Limb (tissue), 2 donors: ENCODE measurements around the gene CDK17.
"Not testable (repeated sequence)": the region's sequence is repeated elsewhere in the genome, so short reads cannot be mapped to it uniquely, and the experiment has no call there.

Experiments
- DNase-seq, 2 donors: peaks; one replicate each; pipeline ENCODE4 v3.0.0-alpha.2; 2016; ENCODE audit errors: extremely low spot score in 2 of 2

CDK17 gene

DNA sequence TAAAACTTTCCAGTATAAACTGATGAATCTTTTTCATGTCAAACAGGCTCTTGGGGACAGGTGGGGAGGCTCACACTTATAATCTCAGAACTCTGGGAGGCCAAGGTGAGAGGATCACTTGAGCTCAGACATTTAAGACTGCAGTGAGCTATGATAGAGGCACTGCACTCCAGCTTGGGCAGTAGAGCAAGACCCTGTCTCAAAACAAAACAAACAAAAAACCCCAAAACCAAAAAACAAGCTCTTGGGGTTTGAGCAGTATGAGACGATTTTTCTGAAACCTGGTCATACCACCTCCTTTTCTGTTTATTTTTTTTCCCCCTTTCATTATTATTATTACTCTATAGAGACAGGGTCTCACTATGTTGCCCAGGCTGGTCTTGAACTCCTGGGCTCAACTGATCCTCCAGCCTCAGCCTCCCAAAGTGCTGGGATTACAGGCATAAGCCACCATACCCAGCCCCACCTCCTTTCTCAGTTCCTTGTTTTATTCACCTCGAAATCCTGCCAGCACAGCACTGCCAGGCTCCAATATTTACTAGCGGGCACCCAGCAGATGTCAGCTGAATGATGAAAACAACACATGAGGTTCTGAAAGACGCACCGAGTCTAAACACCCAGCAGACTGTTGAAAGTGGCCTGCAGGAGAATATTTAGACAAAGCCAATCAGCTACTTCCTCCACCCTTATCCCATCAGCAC lies 19.5 kb upstream of the CDK17 start:
- DNase-seq, result no peak

DNA sequence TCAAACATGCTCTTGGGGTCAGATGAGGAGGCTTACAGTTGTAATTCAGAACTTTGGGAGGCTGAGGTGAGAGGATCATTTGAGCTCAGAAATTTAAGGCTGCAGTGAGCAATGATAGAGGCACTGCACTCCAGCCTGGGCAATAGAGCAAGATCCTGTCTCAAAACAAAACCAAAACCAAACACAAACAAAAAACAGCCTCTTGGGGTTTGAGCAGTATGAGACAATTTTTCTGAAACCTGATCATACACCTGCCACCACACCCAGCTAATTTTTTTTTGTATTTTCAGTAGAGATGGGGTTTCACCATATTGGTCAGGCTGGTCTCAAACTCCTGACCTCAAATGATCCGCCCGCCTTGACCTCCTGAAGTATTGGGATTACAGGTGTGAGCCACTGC lies 17.4 kb upstream of the CDK17 start:
- DNase-seq, result not testable (repeated sequence)

- no peak for DNase-seq
Measured at GRCh38 chr12:96416033-96416799, 16.0 kb upstream of the CDK17 start.

GRCh38 chr12:96414637-96415036 lies 14.4 kb upstream of the CDK17 start:
- no peak for DNase-seq

DNA sequence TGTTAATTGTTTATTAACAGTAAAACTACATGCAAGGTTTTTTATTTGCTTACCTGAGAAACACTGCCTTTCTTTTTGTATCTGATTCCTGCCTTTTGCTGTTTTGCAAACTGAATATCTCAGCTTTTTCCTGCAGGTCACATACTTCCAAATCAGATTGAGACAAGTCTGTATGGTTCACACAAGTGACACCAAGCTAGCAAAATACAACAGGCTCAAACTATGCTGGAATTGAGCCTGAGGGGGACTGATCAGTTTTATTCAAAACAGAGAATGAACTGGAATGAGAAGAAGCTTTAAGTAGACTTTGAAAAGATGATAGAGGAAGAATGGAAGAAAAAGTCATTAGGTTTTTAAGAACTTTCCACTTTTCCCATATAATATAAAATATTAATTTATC lies 12.2 kb upstream of the CDK17 start:
- no peak for DNase-seq

DNA sequence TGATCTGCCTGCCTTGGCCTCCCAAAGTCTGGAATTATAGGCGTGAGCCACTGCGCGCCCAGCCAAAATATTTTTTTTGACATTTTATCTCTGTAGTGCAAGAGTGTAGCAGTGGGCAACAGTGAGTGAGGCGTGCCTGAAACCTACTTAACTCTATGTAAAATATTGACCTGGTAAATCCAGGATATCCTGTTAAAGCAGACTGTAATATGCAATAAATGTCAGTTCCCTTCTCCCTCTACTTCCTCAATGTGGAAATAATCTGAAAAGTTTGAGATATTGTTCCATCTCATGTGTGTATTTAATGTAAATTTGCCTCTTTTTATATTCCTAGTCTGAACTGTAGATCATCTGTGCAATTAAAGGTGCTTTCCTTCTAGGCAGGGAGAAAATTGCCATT lies 9.5 kb upstream of the CDK17 start:
- DNase-seq, result no peak

DNA sequence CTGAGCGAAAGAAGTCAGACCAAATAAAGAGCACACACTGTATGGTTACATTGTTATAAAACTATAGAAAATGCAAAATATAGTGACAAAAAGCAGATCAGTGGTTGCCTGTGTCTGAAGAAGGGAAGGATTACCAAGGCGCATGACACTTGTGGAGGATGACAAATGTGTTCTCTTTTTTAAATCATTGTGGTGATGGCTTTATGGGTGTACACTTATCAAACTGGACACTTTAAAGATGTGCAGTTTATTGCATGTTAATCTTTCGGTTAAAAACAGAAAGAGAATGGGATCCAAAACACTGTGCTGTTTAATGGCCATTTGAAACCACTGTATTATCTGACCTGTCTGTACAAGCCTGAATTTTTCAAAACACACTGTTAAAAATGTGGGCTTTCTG lies 8.8 kb upstream of the CDK17 start:
- no peak for DNase-seq

- not testable (repeated sequence) for DNase-seq
Measured at GRCh38 chr12:96407429-96408097, 7.3 kb upstream of the CDK17 start.

DNA sequence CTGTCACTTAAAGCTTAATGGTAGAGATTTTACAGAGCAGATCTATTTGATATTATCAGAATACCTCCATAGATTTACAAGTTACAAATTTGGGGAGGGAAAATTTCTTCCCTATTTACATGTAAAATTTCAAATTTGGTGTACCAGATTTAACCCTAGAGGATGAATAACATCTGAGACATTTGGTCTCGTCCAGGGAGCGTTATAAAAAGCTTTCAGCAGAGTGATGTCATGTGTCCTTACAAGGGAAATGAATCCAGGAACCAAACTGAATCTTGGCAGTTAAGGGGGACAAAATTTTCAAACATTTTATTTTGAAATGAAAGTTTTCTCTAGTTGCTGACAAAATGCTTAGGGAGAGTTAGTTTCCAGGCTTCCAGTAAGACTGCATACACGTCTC lies 4.5 kb upstream of the CDK17 start:
- no peak for DNase-seq

DNA sequence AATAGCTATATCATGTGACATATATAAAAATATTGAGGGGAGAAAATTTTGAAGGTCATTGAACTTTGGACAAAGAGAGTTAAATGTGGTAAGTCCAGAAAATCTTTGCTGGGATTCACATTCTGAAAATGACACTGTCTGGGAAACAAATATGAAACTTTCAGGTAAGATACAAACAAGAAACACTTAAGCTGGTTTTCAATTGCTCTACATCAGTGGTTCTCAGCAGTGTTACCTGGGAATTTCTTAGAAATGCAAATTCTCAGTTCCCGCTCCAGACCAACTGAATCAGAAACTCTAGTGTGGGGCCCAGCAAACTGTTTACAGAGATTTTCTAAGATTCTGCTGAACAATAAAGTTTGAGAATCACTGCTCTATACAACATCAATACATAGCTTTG lies 3.6 kb upstream of the CDK17 start:
- DNase-seq, result no peak

DNA sequence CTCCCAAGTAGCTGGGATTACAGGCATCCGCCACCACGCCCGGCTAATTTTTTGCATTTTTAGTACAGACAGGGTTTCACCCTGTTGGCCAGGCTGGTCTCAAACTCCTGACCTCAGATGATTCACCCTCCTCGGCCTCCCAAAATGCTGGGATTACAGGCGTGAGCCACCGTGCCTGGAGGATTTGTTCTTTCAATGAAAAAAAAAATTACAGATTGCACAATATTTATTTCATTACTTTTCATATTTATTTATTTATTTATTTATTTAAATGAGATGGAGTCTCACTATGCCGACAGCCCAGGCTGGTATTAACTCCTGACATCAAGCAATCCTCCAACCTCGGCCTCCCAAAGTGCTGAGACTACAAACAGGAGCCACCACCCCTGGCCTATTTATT lies 2.3 kb upstream of the CDK17 start:
- not testable (repeated sequence) for DNase-seq

- no peak for DNase-seq
Measured at GRCh38 chr12:96402061-96402460, 1.8 kb upstream of the CDK17 start.

- peak in 1 of 2 donors; percentile 70 for DNase-seq
Measured at GRCh38 chr12:96401076-96401871, 1.0 kb upstream of the CDK17 start.

DNA sequence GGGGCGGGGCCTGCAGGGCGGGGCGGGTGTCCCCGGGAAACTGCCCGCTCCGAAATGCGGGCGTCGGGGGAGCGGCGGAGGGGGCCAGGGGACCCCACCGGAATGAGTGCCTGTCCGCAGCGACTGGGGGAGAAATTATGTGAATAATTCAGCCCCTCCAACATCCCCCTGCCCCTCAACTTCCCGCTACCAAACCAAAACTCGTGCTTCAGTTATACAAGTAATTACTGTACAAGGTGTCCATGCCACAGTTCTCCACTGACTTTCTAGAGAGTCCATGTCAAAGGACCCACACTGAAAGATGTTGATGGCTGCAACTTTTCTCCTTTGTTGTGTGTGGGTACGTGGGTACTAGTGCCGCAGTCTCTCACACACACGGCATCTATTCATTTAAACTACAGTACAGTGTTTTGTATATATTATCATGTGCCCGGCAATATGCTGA lies 414 bp upstream of the CDK17 start:
- peak in 1 of 2 donors; percentile 63 for DNase-seq

DNA sequence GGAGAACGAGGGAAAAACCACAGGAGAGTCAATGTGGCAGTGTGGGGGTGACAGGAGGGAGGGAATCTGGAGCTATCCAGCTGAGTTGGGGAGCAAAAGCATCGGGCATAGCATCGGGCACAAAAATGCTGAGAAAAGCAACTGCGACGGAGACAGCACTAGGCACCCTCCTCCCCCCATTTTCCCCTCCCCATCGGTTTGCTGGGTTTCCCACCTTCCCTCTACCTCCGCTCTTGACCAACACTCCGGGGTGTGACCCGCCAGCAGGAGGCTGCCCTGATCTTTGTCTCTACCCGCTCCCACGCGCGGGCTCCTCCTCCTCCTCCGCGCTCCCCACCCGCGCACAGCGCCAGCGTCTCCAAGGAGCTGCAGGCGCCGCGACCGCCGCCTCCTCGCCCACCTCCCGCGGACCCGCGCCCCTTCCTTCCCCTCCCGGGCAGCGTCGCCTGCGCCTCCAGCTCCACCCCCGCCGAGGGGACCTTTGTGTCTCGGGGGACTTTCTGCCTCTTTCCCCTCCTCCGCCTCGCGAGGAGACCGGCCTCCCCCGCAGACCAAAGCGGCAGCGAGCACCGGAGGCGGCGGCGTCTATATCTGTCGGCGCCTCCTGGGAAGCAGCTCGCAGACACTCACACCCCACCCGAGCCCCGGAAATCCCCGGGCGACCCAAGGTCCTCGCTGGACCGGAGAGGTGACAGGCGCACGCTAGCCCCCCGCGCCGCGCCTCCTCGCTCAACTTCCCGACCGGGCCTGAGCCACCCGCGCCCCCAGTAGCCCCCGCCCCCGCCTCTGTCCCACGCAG lies 920 bp downstream of the CDK17 start:
- DNase-seq, result peak; percentile 35 to 82

DNA sequence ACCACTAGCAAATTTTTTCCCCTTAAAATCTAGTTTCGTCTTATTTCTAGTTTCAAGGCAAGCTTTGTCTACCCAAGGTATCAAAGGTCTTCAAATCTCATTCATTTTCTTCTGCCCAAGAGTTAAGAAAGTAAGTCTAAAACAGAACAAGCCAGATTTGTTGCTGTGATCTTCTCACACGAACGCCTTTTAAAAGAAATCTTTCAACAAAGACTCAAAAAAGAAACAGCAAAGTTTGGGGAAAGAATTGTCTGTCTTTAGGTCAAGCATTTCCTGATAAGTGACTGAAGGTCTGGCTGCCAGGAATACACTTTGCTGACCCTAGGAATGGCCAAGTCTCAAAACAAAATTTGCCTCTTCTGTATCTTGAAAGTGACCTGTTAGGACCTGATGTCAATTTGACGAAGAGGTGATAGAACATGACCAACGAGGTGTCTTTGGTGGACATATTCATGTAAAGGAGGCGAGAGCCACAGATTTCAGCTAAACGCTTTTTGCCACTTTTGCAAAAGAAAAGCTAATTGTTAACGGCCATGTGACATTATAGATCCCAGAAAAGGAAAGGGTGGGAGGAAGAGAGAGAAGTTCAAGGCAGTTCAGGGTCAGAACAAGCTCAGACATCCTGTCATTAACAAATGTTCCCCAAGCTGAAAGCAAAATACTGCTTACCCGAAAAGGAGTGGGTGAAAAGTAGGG lies 1.7 kb downstream of the CDK17 start:
- no peak for DNase-seq

- DNase-seq, result no peak
Measured at GRCh38 chr12:96397756-96398423, 2.3 kb downstream of the CDK17 start.

- no peak for DNase-seq
Measured at GRCh38 chr12:96396914-96397313, 3.3 kb downstream of the CDK17 start.

DNA sequence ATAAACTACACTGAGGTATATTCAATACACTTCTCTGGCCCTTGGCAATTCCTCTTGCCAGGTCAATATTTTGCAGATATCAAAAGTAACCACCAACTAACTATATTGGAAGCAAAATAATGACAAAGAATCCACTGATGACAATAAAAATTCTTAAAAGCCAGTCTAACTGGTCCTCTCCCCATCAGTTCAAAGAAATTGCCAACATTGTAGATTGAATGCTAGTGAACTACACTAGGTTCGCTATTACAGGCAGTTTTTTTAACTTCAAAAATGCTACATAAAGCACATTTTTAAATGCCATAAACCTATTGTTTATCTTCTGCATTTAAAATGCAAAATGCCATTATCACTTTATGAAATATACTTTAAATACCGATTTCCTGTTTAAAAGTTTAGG lies 4.0 kb downstream of the CDK17 start:
- DNase-seq, result no peak

DNA sequence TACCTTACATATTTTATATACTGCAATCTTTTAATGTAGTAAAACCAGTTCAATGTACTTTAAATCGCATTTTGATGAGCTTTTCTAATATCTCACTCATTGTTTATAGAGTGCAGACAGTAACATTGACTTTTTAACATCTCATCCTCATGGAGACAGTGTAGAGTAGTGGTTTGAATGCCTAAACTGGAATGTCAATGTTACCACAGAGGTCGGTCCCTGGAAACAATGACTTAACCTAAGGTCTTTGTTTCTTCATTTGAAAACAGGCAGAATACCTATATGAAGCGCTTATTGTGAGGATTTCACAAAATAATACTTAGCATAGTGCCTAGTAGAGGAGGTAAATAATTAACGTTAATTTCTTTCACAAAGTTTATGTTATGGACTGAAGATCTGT lies 5.0 kb downstream of the CDK17 start:
- no peak for DNase-seq
